Measurements from ENCODE around the gene PBX4. TPM values are rescaled to one million over a fixed set of nuclear protein-coding genes. Genes with fewer than 3 reads are reported as not detected.
A peak's percentile ranks its signal among the peaks of the same experiment; 100 is the strongest.

Gene PBX4
- polyA plus RNA-seq, 1 experiment, result 1.9 TPM

DNA sequence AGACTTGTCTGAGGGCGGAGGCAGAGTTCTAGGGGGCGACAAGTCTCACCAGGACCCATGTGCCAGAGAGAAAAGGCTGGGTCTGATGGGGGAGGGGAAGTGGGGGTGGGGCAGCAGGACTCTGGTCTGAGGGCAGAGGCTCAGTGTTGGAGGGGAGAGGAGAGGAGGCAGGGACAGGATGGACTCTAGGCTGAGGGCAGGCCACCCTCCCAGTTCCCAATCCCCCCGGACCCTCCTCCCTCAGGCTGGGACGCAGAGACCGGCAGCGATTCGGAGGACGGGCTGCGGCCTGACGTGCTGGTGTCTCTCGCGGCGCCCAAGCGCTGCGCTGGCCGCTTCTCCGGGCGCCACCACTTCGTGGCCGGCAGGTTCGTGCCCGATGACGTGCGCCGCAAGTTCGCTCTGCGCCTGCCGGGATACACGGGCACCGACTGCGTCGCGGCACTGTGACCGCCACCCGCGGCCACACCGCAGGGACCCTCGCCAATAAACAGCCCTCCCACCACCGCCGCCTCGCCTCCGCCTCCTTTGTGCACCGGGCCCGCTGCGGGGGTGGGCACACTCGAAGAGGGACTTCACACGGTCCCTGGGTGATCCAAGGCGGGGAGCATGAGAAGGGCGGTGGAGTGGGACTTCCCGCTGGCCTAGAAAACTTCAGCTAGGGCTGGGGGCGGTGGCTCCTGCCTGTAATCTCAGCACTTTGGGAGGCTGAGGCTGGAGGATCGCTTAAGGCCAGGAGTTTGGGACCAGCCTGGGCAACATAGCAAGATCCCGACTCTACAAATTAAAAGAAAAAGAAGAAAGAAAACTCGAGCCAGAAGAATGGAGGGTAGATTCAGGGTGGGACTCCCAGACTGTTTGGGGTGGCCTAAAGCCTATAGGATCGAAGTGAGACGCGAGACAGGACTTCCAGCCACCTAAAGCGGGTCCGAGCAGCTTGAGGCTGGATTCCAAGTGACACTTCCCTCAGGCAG, 81.1 kb downstream of the PBX4 start:
- TF ChIP-seq CTCF (IDR thresholded peaks at IDR 0.05; ENCODE audit: insufficient read depth, low read depth, low read length), result no peak
- DNase-seq (ENCODE audit: low read depth), result no peak
- peak overlapping the region; percentile 31 for H3K4me3 ChIP-seq (ENCODE audit: low read depth, low read length)
- H3K36me3 ChIP-seq (ENCODE audit: control insufficient read depth, insufficient read depth, low read length), result no peaks in the 10 kb centered on the region
- H3K27me3 ChIP-seq (ENCODE audit: control insufficient read depth, insufficient read depth, low read length), result peaks cover 3% of the 10 kb centered on the region
- CTCF ChIA-PET, result interaction anchor here (0.9 to 1.8 kb wide), 2 partner anchors 17 to 107 kb away, joined by 4 to 14 read pairs; partner anchors contain the start of gene GMIP
- POLR2A ChIA-PET, result interaction anchor here (0.5 kb wide), 1 partner anchor 29 kb away, joined by 3 read pairs; no protein-coding TSS in a partner anchor

- H3K4me3 ChIP-seq (ENCODE audit: low read depth, low read length), result no peak overlapping the region
- ChIA-PET POLR2A (no interaction called here), CTCF (interaction anchor here (0.7 to 1.4 kb wide), 3 partner anchors 16 to 109 kb away, joined by 3 to 6 read pairs (median 5); no protein-coding TSS in a partner anchor)
Measured at GRCh38 chr19:19535311-19536191, 82.9 kb downstream of the PBX4 start.

DNA sequence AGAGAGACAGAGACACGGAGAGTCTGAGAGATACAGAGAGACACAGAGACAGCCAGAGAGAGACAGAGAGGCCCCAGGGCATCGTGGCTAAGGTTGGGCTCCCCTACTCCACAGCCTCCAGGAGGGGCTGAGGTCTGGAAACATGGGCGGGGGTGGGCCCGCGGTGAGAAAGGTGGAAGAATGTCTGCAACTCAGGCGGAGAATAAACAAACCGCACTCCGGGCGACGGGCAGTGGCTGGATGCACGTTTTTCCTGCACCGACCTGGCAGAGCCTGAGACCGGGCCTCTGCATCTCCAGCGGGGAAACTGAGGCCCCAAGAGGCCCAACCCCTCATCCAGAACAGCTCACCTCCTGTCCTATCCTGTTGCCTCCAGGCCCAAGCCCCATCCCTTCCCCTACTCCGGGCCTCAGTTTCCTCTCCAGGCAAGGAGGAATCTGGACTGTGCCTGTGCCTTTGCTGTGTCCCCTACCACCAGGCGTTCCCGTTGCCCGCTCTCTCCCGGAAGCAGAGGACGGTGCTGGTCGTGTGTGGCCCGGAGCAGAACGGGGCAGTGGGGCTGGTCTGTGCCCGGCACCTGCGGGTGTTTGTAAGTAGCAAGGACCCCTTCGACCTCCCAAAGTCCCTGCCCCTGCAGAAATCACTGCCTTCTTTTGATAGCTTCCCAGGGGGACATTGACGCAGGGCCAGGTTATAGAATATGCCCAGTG, 83.8 kb downstream of the PBX4 start:
- TF ChIP-seq CTCF (IDR thresholded peaks at IDR 0.05; ENCODE audit: insufficient read depth, low read depth, low read length), result no peak
- CTCF ChIA-PET, result interaction anchor here (0.7 to 1.4 kb wide), 3 partner anchors 17 to 110 kb away, joined by 3 to 6 read pairs (median 5); no protein-coding TSS in a partner anchor
- no peak for DNase-seq (ENCODE audit: low read depth)
- Histone ChIP-seq H3K36me3 (ENCODE audit: control insufficient read depth, insufficient read depth, low read length) (no peaks in the 10 kb centered on the region), H3K27me3 (ENCODE audit: control insufficient read depth, insufficient read depth, low read length) (peaks cover 3% of the 10 kb centered on the region), H3K4me3 (ENCODE audit: low read depth, low read length) (no peak overlapping the region)
- POLR2A ChIA-PET, result no interaction called here

More at GRCh38 chr19:19535311-19536191, 82.9 kb downstream of the PBX4 start:
- Histone ChIP-seq H3K27me3 (ENCODE audit: control insufficient read depth, insufficient read depth, low read length) (peaks cover 3% of the 10 kb centered on the region), H3K36me3 (ENCODE audit: control insufficient read depth, insufficient read depth, low read length) (no peaks in the 10 kb centered on the region)
- DNase-seq (ENCODE audit: low read depth), result no peak
- no peak for TF ChIP-seq CTCF (IDR thresholded peaks at IDR 0.05; ENCODE audit: insufficient read depth, low read depth, low read length)

- TF ChIP-seq CTCF (IDR thresholded peaks at IDR 0.05; ENCODE audit: insufficient read depth, low read depth, low read length), result no peak
- H3K36me3 ChIP-seq (ENCODE audit: control insufficient read depth, insufficient read depth, low read length), result peaks cover 2% of the 10 kb centered on the region; the same call in 1 of the 2 replicates
- DNase-seq (ENCODE audit: low read depth), result no peak
- no peak overlapping the region for H3K4me3 ChIP-seq (ENCODE audit: low read depth, low read length)
- H3K27me3 ChIP-seq (ENCODE audit: control insufficient read depth, insufficient read depth, low read length), result peaks cover 1% of the 10 kb centered on the region
- ChIA-PET CTCF (interaction anchor here (1.9 to 7.4 kb wide), 2 partner anchors 19 to 120 kb away, joined by 5 to 103 read pairs; no protein-coding TSS in a partner anchor), POLR2A (no interaction called here)
Measured at GRCh38 chr19:19533841-19534240, 84.6 kb downstream of the PBX4 start.

Measured in BJ (cell line).